Sciatic nerve (tissue), 2 donors: ENCODE measurements around the gene CCDC154. TPM values are rescaled to one million over a fixed set of nuclear protein-coding genes. Genes with fewer than 3 reads are reported as not detected.

ENCODE experiments used
- ATAC-seq: fragments of 200-7000 bp; cut with Tn5 transposase; one replicate; pipeline ENCODE4 v1.9.1; 2020; ENCODE audit warnings: mild to moderate bottlenecking, moderate library complexity
- DNase-seq: peaks from one replicate; pipeline ENCODE4 v3.0.0-alpha.2; 2020; ENCODE audit warnings: low spot score
- intact Hi-C: fragments of 100-400 bp; cut with DNase I; formaldehyde crosslinking; loops from one replicate; pipeline ENCODE4 v1.14.2; 2022
- total RNA-seq: library from RNA; stranded (reverse); fragmentation: NEBNext Ultra II Directional; extraction: Animal tissue kit (Norgen Biotek cat#: 25700); gene quantifications from one replicate; pipeline ENCODE4 v1.2.1, GENCODE V29; 2021
- donor health status: DM: no; HTN: no; CAD: no.
- donor health status: DM: no; HTN: no; CAD: no.

The CCDC154 gene
- total RNA-seq, 1 donor from 2014 or later: 3.3 TPM

DNA sequence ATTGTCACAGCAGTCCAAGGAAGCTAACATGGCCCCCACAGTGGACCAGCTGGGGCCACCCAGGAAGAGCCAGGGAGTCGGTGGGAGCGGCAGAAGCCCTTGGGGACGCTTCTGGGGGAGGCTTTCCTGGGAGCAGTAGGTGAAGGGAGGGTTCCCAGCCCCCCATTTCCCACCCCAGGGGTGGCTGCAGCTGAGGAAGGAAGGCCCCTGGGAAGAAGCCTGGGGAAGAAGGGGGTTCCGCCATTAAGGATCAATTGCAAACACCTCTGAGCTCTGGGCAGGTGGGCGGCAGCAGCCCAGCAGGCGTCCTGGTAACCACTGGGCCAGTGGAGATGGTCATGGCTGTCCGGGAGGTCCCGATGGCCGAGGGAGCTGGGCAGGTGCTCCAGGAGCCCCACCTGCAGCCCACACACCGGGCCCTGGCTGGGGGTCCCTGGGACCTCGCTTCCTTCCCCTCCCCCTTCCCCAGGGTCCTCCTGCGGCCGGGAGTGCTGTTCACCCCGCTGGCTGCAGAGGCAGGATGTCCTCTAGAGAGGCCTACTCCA, 14.1 kb downstream of the CCDC154 start:
- DNase-seq: no peak
- intact Hi-C loops: no loop called here

DNA sequence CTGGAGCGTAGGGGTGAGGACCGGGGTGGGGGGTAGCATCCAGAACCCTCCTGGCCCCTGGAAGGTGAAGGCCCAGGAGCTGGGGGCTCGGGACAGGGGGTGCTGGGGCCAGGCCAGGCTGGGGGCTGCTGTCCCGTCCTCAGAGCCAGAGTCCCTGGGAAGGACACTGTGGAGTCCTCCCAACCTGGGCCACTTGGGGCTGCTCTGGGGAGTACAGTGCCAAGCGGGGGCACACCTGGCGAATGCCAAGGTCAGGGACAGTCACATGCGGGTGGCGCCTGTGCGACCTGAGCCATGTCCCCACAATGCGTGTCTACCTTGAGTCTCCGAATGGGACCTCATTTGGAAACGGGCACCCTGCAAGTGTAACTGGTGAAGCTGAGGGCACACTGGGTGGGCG, 14.7 kb downstream of the CCDC154 start:
- DNase-seq (no peak), ATAC-seq (no peak)
- intact Hi-C loops: no loop called here

More for the DNA sequence above, 14.1 kb downstream of the CCDC154 start:
- ATAC-seq: no peak

DNA sequence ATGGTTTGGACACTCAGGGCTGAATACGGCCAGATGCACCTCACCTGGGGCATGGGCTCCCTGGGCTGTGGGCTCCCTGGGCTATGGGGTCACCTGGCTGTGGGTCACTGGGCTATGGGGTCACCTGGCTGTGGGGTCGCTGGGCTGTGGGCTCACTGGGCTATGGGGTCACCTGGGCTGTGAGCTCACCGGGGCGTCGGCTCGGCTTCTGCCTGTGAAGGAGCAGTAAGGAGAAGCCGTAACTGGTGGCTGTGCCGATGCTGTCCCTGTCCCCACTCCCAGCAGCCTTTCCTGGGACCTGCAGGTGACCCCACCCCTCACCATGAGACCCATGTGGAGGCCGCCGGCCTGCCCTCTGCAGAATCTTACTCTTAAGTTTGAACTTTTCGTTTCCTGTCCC, 15.3 kb downstream of the CCDC154 start:
- ATAC-seq (peak; percentile 14), DNase-seq (no peak)
- intact Hi-C loops: no loop called here

DNA sequence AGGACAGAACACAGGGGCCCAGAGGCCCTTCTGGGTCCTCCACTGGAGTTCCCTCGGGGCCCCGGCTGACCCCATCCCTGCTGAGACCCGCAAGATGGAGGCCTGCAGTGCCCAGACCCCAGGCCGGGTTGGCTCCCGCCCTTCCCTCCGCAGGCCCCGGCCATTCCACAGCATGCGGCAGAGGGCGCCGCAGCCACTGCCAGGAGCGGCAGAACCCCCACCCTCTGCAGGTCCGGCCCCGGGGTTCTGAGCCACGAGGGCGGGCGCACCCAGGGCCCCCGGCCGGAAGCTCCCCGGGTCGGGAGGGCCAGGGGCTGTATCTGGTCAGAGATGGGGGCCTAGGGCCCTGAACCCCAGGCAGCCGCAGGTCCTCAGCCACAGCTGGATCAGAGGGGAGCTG, 15.8 kb downstream of the CCDC154 start:
- peak; percentile 47 for ATAC-seq
- no peak for DNase-seq
- intact Hi-C loops: no loop called here

DNA sequence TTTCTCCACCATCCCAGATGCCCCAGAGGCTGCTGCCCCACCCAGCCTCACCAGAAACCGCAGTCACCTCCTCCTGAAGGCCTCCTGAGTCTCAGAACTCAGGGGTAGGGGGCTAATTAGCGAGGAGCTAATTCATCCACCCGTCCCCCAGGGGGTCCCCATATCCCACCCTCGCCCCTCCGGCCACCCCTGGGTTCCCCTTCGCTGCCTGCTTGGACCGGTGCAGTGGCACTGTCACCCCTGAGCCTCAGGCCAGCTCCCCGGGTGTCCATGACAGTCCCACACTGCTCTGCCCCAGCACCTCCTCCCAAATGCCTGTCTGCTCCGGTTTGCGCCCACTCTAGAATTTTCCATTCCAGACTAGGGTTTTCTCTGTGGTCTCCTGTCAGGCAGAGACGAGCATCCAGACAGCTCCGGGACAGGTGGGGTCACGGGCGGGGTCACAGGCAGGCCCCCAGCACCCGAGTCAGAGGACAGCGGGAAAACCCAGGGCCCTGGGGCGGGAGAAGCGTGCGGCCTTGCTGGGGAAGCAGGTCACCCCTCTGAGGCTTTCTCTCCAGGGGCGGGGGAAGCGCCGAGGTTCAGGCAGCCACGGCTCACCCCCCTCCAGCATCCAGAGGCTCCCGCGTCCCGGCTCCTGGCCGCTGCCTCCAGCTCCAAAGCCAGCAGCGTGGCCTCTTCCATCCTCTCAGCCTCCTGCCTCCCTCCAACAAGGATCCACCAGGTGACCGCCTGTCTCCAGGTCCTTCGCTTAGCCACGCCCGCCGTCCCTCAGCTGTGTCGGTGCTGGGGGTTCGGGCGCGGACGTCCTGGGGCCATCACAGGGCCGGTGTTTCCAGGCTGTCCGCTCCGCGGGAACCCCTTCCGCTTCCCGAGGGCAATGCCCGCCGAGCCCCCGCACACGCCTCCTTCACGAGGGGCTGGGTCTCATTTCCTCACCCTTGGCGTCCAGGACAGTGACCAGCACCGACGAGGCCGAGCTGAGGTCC, 16.6 kb downstream of the CCDC154 start:
- intact Hi-C loops: no loop called here
- ATAC-seq (no peak), DNase-seq (no peak)

DNA sequence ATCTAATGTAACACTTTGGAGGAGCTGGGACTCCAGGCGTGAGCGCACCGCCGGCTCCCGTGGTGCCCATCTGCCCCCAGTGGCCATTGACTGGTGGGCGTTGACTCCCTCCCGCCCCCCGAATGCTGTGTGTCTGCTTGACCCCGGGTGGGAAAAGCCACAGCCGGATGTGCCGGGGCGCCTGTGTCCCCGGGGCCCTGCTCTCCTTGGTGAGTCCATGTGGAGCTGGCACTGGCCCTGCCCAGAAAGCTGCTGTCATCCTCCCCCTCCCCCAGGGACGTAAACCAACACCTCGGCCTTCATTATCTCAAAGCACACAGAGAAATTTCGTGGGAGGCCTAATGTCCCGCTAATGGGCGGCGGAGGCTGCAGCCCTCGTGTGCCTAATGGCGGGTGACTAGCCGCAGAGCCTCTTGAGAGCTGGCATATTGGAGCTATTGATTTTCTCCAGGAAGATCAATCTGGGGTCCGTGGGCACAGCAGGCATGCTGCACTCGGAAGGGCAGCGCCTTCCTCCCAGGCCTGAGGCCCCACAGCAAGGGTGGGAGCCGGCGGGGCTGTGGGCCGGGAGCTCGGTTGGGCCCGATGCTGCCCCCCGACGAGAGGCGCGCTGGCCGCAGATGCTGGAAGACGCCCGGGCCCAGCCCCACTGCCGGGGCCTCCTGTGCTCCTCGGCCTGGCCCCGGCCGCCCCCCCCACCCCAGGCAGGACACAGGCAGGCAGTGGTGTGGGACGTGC, 17.5 kb downstream of the CCDC154 start:
- no peak for DNase-seq
- no peak for ATAC-seq
- intact Hi-C loops: no loop called here

DNA sequence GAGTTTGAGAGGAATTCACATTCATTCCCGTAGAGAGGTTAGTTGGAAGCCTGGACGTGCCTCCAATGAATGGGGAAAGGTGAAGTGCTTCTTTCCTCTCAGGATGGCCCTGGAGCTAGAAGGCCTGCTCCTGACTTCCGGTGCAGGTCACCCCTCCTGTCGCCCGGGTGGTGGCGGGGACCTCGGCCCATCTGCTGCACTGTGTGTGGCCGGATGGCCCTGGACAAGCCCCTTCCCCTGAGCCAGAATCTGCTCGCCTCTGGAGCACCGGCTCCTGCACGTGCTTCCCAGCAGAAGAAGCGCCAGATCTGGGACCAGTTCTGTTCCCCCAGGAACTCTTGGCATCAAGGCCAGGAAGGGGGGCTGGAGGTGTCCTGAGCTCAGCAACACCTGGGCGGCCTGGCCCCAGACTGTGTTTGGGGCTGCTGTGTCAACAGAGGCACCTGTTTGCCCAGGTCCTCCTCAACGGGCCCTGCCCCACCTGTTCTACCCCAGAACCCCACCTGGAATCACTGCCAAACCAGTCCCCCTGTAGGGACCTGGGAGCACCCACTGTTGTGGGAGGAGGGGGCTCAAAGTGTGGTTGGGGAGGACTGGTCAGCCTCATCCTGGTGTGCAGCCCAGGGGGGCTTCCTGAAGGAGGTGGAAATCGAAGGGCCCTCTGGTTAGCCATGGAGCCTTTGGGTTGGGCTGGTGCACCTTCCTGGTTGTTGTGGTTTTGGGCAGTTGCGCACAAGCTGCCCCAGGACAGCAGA, 18.6 kb downstream of the CCDC154 start:
- ATAC-seq: no peak
- no peak for DNase-seq
- intact Hi-C loops: no loop called here

DNA sequence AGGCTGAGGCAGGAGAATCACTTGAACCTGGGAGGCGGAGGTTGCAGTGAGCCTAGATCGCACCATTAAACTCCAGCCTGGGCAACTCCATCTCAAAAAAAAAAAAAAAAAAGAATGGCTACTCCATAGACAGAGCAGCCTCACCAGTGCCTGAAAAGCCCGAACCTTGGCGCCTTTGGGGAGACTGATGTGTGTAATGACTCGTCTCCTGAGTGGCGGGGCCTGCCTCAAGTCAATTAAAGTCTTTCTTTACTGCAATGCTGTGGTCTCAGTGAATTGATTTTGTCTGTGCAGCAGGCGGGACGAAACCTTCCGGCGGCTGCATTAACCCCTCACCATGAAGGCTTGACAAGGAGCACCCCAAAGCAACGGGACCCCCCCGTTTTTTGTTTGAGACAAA, 20.3 kb downstream of the CCDC154 start:
- intact Hi-C loops: no loop called here
- no peak for DNase-seq
- no peak for ATAC-seq

DNA sequence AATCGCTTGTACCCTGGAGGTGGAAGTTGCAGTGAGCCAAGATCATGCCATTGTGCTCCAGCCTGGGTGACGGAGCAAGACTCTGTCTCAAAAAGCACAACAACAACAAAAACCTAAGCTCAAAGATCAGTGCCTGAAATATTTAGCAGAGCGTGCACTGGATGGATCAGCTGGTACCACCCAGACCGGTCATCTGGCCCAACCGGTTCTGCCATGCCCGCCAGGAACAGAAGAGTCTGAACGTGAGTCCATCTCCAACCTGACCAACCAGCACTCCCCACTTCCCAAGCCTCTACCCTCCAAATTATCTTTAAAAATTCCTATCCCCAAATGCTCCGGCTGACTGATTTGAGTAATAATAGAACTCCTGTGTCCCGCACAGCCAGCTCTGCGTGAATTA, 22.3 kb downstream of the CCDC154 start:
- DNase-seq (no peak), ATAC-seq (no peak)
- intact Hi-C loops: no loop called here

DNA sequence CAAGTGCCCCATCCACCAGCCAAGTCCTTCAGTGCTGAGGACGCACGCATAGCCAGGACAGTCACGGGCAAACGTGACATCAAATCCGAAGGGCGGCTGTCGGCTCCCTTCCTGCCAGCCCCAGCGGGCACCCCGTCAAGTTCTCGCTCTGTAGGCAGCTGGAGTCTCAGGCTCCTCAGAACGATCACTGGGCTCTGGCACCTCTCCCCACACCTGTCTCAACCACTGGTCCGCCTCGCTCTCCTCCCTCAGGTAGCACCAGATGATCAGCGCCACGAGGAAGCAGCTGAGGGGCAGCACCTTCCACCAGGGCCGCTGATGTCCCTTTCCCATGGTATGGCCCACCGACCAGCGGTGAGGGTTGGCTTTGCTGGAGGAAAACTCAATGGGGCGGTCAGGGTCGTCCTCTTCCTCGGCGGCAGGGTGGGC, 24.2 kb downstream of the CCDC154 start:
- DNase-seq: no peak
- intact Hi-C loops: no loop called here
- no peak for ATAC-seq

DNA sequence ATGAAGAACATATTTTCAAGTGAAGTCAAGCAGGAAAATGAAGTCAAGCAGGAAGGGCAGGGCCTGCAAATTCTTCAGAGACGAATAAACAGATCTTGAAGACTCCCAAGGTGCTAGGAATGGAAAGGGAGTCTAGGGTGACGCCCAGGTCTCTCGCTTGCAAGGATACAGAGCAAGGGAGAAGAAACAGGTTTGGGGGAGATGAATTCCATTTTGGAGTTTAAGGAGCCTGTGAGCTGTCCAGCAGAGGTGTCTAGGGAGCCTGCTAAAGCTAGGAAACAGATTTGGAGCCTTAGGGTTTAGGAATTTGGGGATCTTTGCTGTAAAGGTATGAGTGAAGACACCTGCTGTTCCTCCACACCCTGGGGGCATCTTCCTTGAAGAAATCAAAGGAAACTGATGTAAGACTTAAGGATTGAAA, 27.8 kb downstream of the CCDC154 start:
- no peak for ATAC-seq
- DNase-seq: no peak
- intact Hi-C loops: no loop called here

DNA sequence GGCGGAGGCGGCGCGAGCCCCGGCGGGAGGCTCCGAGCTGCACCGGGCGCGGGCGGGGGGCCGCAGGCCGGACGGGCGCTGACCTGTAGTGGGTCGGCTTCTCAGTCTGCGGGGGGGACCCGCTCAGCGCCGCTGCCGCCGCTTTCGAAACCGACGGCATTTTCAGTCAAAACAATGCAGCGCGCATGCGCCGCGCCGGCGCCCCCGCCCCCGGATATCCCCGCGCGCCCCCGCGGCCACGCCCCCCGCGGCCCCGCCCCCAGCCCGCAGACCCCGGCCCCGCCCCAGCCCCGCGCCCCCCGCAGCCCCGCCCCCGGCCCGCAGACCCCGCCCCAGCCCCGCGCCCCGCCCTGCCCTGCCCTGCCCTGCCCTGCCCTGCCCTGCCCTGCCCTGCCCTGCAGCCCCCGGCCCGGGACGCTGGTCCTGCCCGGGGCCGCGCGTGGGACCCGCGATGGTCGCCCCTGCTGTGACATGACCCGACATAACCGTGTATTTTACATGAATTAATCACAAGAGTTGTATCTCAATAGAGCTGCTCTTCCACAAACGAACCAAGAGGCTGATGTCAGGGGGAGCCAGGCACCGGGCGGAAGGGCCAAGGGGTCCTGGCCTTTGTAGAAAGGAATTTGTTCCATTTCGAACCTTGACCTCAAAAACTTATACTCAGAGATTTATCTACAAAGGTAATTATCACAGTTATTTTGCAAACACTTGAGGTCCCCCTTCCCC, 29.7 kb downstream of the CCDC154 start, which contains the start of gene UNKL:
UNKL (minus strand) TSS at position 173 of the 729 bp plus-strand sequence; CDS start at position 160, 13 bp downstream.
- peak; percentile 90 for DNase-seq
- peak; percentile 54 for ATAC-seq
- intact Hi-C loops: no loop called here

DNA sequence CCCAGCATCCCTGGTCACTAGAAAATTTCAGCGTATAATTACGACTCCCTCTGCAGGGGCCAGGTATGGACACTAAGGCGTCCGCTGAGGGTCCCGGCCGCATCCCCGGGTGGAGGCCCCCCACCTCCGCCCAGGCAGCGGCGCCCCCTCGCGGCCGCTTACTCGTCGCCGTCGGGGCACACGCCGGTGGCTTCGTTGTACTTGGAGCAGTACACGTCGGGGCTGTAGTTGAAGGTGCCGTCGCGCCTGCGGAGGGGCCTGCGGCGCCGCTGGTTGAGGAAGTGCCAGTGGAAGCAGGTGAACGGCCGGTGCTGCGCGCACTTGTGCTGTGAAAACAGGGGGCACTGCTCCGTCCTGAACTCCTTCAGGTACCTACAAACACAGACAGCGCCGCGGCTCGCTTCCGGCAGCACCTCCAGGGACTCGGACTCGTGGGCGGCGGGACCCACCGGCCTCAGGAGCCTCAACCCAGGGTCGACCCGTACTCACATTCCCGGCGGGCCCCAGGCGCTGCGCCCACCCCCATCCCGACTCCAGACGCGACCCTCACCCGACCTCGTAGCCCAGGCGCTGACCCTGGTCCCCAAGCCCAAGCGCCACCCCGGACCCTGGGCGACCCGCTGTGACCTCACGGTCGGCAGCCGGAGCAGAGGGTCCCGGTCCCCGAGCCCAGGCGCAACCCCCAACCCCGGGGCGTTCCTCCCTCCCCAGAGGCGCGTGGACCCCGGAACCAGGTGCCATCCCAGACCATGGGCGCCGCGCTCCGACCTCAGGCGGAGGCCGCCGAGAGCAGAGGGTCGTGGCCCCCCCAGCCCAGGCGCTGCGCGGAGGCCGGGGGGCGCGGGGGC, 30.4 kb downstream of the CCDC154 start:
- intact Hi-C loops: no loop called here
- ATAC-seq: peak; percentile 25
- no peak for DNase-seq

DNA sequence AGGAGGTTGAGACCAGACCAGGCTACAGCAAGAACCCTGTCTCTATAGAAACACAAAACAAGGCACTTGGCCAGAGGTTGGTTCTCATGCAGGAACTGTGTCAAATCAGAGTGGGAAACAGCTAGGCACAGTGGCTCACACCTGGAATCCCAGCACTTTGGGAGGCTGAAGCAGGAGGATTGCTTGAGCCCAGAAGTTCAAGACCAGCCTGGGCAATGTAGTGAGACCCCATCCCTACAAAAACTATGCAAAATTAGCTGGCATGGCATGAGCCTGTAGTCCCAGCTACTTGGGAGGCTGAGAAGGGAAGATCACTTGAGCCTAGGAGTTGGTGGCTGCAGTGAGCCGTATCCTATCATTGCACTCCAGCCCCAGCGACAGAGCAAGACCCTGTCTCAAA, 31.5 kb downstream of the CCDC154 start:
- no peak for ATAC-seq
- no peak for DNase-seq
- intact Hi-C loops: no loop called here

DNA sequence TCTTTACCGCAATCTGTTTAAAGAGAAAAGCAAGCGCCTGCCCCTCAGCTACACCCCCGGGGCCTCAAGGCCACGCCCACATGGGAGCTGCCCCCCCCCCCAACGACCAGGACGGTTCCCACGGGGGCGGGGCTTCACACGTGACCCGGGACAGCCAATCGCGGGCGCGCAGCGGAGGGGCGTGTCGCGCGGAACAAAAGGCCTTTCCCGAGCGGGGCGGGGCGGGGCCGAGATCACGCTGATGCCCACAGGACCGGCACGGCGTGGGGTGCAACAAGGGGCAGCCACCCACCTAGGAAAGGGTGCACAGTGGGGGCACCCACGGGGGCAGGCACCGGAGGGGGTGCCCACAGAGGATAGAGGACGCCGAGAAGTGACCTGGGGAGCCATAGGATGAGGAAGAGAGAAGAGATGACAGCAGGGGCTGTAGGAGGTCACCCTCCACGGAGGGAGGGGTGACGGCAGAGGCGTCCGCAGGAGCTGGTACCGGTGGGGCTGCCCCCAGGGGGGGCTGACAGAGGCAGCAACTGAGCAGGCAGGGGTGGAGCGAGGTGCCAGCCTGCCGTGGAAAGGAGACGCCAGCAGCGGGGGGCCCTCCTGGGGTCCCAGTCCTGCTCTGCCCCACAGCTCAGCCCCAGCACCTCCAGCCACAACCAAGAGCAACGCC, 36.1 kb downstream of the CCDC154 start:
- ATAC-seq: peak; percentile 97
- intact Hi-C loops: no loop called here
- peak; percentile 97 for DNase-seq

DNA sequence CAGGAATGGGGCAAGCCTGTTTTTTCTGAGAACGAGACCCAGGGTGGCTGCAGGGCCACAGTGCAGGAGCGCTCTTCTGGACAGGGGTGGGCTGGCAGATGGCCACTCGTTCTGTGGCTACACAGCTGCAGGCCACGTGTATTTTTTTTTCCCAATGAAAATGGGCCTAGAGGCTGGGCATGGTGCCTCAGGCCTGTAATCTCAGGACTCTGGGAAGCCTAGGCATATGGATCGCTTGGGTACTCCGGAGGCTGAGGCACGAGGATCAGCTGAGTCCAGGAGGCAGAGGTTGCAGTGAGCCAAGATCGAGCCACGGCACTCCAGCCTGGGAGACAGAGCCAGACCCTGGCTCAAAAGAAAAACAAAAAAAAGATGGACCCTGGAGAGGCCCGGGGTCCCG, 36.6 kb downstream of the CCDC154 start:
- no peak for DNase-seq
- ATAC-seq: peak; percentile 71
- intact Hi-C loops: no loop called here

DNA sequence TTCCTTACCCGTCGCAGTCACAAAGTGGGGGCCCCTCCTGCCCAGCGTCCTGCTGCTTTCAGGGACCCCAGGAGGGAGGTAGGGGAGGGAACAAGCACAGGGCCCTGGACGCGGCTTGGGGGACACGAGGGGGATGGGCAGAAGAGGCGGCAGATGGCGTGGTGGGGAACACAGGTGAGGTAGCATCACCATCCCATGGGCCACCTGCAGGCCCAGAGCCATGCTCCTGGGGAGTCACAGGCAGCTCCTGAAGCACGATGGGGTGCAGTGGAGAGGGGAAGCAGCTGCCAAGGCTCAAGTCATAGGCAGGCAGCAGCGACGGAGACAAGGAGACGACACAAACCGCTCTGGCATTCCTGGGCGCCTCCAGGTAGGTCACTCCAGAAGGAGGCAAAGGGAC, 40.6 kb downstream of the CCDC154 start:
- ATAC-seq (no peak), DNase-seq (no peak)
- intact Hi-C loops: no loop called here
